ENCODE results near the gene EFNA5.

EFNA5 gene

DNA sequence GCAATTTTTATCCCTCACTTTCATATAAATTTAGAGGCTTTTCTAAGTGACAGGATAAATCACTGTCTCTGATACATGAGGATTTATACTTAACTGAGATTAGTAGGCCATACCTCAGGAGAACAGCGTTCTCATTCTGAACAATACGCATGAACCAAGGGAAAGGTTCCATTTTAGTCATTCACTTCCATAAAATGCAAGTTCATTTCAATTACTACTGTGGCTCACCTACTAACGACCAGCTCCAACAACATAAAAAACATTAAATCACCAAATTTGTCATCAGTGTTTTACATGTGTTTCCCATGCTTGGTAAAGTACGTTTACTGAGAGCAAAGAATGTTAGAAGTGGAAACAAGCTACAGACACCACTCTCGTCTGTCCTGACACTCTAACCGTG, 67.4 kb downstream of the EFNA5 start:
- no peak for DNase-seq (ENCODE audit: low spot score)

GRCh38 chr5:107602896-107603295, 67.8 kb downstream of the EFNA5 start:
- DNase-seq (ENCODE audit: low spot score): no peak

DNA sequence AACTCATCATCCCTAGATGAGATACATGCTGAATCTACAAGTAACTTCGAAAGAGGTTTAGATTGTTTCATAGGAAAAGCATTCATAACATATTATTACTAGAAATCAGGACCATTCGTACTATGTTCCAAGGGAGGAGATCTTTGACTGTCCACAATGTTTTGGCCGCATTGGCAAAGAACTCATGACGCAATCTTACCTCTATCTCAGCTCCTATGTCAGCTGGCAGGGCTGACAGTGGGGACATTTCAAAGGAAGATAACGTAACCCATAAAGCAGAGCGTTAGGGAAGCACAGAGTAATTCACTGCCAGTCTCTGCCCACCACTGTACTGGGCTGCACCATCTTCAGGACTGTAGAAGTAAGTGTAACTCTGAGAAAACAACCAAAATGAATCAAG, 69.7 kb downstream of the EFNA5 start:
- DNase-seq (ENCODE audit: low spot score): no peak

GRCh38 chr5:107598958-107599357, 71.8 kb downstream of the EFNA5 start:
- no peak for DNase-seq (ENCODE audit: low spot score)

- no peak for DNase-seq (ENCODE audit: low spot score)
Observed at GRCh38 chr5:107597803-107598202, 72.9 kb downstream of the EFNA5 start.

DNA sequence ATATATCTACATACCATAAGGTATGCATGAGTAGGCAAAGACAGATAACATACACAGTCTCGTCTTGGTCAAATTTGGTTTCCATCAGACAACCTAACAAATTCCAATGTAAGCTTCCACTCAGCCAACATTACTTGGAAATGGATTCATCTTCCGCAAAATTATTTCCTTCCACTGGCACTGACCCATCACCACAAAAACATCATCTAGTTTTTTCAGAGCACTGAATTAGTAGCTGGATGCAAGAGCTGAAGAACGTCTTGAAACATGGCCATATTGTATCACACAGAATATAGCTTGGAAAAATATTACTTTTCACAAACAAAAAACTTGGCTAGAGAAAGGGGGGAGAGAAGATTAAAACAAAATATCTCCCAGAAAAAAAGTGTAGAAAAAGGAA, 73.5 kb downstream of the EFNA5 start:
- no peak for DNase-seq (ENCODE audit: low spot score)

DNA sequence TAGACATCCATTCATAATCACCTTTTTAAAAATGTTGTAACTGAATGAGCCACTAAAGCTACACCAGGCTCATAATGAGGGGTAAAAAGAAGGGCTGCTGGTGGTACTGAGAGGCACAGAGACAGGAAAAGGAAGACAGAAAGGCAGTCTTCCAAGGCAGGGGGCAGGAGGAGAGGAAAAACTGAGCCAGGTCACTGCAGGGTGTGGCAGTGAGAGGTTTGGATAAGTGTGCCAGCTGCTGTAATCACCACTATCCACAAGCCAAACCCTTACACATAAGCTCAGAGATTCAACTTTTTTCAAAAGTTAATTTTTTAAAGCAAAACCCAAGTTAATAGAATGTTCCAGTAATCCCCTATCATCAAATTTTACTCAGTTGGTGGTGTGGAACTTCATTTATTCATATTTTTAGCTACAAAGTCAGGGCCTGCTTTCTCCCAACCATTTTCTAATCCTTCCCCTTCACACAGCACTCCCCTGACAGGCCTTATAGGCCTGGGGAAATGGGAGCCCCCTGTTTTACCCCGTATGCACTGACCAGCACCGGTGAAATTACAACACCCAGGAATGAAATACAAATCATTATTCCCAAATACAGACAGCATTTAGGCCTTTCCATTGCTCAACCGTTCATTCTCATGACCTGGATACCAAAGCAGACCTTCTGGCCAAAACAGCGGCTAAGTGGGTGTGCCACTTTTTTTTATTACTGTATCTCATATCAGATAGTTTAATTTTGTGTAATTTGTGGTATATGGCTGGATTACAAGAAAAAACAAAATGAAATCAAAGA, 76.3 kb downstream of the EFNA5 start:
- no peak for DNase-seq (ENCODE audit: low spot score)

GRCh38 chr5:107593009-107593408, 77.7 kb downstream of the EFNA5 start:
- DNase-seq (ENCODE audit: low spot score): no peak

- no peak for DNase-seq (ENCODE audit: low spot score)
Observed at GRCh38 chr5:107592515-107592914, 78.2 kb downstream of the EFNA5 start.

GRCh38 chr5:107590686-107591085, 80.1 kb downstream of the EFNA5 start:
- no peak for DNase-seq (ENCODE audit: low spot score)

GRCh38 chr5:107589520-107590193, 81.1 kb downstream of the EFNA5 start:
- no peak for DNase-seq (ENCODE audit: low spot score)

GRCh38 chr5:107582625-107583024, 88.1 kb downstream of the EFNA5 start:
- no peak for DNase-seq (ENCODE audit: low spot score)

- DNase-seq (ENCODE audit: low spot score): no peak
Observed at GRCh38 chr5:107580889-107581820, 89.6 kb downstream of the EFNA5 start.

DNA sequence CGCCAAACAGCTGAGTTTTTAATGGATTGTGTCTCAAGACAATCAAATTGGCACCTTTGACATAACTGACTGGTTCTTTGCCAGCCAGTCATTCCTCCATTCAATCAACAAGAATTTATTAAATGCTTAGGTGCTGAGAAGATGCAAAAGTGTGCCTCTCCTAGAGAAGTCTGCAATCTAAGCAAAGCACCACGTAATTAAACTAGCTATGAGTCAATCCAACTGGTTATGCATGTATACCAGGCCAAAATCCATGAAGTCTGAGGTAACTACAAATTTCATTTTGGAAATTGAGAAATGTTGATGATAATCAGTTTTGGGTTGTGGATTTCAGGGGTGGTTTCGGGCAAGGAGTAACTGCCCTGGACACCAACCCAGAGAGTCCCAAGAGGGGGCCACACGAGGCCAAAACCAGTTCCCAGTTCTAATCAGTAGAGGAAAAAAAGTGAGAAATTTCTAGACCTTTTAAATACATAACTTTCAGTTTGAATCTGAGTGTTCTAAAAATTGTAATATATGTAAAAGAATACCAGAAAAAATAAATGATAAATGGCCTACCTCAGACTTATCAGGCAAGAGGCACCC, 92.6 kb downstream of the EFNA5 start:
- no peak for DNase-seq (ENCODE audit: low spot score)

- no peak for DNase-seq (ENCODE audit: low spot score)
Observed at GRCh38 chr5:107577394-107577950, 93.3 kb downstream of the EFNA5 start.

DNA sequence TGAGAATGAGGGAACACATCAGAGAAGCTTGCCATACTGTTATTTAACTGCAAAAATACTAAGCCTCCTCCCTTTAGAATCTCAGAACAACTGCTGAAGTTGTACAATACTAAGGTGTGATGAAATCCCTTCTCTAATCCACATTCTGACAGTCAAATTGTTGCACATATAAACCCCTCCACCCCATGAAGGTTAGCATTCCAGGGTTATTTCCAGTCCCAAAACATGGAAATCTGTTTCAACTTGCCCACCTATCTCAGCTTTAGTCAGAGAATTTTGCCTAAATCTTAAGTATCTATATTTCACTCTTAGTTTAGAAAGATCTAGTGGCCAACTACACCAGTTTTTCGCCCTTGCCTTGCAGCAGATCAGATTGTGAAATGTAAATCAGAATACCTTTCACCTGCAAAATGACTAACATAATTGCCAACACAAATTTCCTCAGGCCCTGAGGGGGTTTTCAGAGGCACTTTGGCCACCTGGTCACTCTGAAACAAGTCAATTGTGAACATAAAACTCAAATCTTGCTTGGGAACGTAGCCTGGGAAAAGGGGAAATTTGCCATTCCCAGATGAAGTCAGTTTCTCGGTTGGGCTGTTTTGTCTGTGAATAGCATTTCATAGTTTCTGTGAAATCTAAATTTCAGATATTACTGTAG, 93.9 kb downstream of the EFNA5 start:
- DNase-seq (ENCODE audit: low spot score): no peak

- DNase-seq (ENCODE audit: low spot score): no peak
Observed at GRCh38 chr5:107576155-107576554, 94.6 kb downstream of the EFNA5 start.

GRCh38 chr5:107574287-107574686, 96.5 kb downstream of the EFNA5 start:
- no peak for DNase-seq (ENCODE audit: low spot score)

DNA sequence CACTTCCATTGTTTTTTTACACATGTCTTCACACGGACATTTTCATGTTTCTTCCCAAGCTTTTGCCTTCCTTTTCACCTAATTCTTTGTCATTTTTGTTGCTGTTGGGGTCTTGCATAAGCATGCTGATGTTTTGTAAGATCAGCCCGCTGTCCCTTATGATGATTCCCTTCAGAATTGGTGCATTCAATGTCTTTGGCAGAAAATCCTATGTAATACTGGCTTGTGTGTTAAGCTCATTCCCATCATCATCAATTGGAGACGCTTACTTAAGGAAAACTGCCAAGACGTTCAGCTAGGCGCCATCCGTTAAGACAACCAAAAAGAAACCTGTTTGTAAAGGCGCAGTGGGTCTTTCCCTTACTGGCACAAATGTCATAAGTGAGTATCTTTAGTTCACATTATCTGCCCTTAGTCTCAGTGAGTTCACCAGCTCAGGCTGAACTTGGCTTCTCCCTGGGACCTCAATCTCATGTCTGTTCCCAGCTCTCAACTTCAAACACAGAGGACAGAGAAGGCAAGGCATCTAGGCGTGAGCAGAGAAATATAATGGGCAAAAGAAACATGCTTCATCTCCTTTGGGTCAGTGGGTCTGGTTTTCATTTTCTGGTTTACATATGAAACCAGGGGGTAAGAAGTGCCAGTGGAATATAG, 97.9 kb downstream of the EFNA5 start:
- DNase-seq (ENCODE audit: low spot score): no peak

DNA sequence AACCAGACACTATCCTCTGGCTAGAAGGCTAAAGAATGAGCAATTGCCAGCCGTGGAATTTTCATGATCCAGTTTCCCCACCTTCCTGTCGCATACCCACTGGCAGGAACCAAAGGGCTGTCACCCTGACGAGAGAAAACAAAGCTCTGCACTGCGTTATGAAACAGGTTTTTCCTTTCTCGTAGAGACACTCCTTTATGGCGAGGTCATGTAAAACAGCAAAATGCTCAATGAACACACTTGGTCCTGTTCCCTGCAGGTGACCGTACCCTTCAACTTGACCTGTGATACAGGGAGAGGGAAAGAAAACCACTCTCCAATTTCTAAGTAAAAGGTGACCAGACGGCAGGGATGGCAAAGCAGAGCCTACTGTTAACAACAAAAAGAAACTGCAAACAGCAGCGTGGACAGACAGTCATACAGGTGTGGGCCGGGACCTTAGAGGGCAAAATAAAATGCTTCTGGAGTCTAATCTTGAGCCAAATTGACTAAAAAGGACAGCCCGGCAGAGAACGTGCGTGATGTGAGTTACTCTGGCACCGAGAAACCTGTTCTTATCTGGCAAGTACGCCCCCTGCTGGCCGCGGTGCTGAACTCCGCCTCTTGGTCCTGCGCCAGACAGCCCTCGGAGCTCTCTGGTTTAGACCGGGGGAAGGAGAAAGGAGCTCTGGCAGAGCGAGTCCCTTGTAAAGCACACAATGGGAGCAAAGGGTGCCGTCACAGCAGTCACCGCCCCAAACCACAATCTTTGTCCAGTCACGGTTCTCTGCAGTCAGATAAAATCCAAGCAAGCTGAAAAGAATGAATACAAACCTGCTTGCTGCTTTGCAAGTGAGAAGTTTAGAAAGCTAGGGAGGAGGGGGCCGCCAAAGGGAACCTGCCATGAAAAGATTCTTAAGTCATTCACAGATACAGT, 98.9 kb downstream of the EFNA5 start:
- peak; percentile 85 for DNase-seq (ENCODE audit: low spot score)
